Panc1 (cell line): Measurements from ENCODE around the gene AEBP2.
"Not testable (repeated sequence)": the region's sequence is repeated elsewhere in the genome, so short reads cannot be mapped to it uniquely, and the experiment has no call there.

Experiments
- POLR2AphosphoS5 ChIP-seq: IDR thresholded peaks from 2 replicates; pipeline ENCODE4 v1.6.1; 2012; ENCODE audit warnings: mild to moderate bottlenecking, low read depth, low read length, moderate library complexity
- SIN3A ChIP-seq: IDR thresholded peaks from 2 replicates; pipeline ENCODE4 v1.6.1; 2012; ENCODE audit warnings: low read depth, mild to moderate bottlenecking, low read length, moderate library complexity, borderline replicate concordance; ENCODE audit not compliant: insufficient read depth
- TCF7L2 ChIP-seq: IDR thresholded peaks from 2 replicates; pipeline ENCODE4 v1.6.1; 2011; ENCODE audit warnings: mild to moderate bottlenecking, low read depth, low read length, inconsistent platforms
- TF ChIP-seq, protein P1 (sequence below), 2 experiments: IDR thresholded peaks; 2 replicates each; pipeline ENCODE4 v1.6.1; 2011 to 2012; ENCODE audit warnings: low read depth in 2 of 2, control low read depth in 1 of 2, low read length in 1 of 2, mild to moderate bottlenecking in 1 of 2, moderate library complexity in 1 of 2; ENCODE audit not compliant: insufficient read depth in 1 of 2
- TF ChIP-seq, protein P2 (sequence below): fragments of 450-650 bp; IDR thresholded peaks from 2 replicates; pipeline ENCODE4 v1.5.1; 2017; ENCODE audit warnings: mild to moderate bottlenecking

DNA sequence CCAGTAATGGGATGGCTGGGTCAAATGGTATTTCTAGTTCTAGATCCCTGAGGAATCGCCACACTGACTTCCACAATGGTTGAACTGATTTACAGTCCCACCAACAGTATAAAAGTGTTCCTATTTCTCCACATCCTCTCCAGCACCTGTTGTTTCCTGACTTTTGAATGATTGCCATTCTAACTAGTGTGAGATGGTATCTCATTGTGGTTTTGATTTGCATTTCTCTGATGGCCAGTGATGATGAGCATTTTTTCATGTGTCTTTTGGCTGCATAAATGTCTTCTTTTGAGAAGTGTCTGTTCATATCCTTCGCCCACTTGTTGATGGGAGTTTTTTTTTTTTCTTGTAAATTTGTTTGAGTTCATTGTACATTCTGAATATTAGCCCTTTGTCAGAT is 9.8 kb upstream of the AEBP2 start:
- TF ChIP-seq, protein P1, sequence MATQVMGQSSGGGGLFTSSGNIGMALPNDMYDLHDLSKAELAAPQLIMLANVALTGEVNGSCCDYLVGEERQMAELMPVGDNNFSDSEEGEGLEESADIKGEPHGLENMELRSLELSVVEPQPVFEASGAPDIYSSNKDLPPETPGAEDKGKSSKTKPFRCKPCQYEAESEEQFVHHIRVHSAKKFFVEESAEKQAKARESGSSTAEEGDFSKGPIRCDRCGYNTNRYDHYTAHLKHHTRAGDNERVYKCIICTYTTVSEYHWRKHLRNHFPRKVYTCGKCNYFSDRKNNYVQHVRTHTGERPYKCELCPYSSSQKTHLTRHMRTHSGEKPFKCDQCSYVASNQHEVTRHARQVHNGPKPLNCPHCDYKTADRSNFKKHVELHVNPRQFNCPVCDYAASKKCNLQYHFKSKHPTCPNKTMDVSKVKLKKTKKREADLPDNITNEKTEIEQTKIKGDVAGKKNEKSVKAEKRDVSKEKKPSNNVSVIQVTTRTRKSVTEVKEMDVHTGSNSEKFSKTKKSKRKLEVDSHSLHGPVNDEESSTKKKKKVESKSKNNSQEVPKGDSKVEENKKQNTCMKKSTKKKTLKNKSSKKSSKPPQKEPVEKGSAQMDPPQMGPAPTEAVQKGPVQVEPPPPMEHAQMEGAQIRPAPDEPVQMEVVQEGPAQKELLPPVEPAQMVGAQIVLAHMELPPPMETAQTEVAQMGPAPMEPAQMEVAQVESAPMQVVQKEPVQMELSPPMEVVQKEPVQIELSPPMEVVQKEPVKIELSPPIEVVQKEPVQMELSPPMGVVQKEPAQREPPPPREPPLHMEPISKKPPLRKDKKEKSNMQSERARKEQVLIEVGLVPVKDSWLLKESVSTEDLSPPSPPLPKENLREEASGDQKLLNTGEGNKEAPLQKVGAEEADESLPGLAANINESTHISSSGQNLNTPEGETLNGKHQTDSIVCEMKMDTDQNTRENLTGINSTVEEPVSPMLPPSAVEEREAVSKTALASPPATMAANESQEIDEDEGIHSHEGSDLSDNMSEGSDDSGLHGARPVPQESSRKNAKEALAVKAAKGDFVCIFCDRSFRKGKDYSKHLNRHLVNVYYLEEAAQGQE (IDR thresholded peaks at IDR 0.05; ENCODE audit: insufficient read depth in 1 of 2, low read depth in 2 of 2, low read length in 1 of 2): not testable (repeated sequence)
- not testable (repeated sequence) for TF ChIP-seq POLR2AphosphoS5, TCF7L2, SIN3A
- TF ChIP-seq, protein P2, sequence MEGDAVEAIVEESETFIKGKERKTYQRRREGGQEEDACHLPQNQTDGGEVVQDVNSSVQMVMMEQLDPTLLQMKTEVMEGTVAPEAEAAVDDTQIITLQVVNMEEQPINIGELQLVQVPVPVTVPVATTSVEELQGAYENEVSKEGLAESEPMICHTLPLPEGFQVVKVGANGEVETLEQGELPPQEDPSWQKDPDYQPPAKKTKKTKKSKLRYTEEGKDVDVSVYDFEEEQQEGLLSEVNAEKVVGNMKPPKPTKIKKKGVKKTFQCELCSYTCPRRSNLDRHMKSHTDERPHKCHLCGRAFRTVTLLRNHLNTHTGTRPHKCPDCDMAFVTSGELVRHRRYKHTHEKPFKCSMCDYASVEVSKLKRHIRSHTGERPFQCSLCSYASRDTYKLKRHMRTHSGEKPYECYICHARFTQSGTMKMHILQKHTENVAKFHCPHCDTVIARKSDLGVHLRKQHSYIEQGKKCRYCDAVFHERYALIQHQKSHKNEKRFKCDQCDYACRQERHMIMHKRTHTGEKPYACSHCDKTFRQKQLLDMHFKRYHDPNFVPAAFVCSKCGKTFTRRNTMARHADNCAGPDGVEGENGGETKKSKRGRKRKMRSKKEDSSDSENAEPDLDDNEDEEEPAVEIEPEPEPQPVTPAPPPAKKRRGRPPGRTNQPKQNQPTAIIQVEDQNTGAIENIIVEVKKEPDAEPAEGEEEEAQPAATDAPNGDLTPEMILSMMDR: not testable (repeated sequence)
